Caco-2 (cell line): ENCODE data around the gene TTC4. TPM values are rescaled to one million over a fixed set of nuclear protein-coding genes. Genes with fewer than 3 reads are reported as not detected.

Experiments used
- BruUV-seq: library from RNA; stranded (reverse); fragments of 400-500 nt; replicated peaks from 2 replicates; lab custom pipeline; 2021; lab: Mats Ljungman, UMichigan
- CTCF ChIA-PET: fragments of 300-600 bp; sonication (Branson Sonifier 250); formaldehyde crosslinking; loops from one replicate; lab custom pipeline; 2022; ENCODE audit warnings: antibody characterized with exemption; lab: Charles Lee
- POLR2A ChIA-PET: fragments of 300-600 bp; sonication (Branson Sonifier 250); formaldehyde crosslinking; loops from one replicate; lab custom pipeline; 2022; ENCODE audit warnings: antibody characterized with exemption; lab: Charles Lee
- DNase-seq, 2 experiments: peaks; one replicate each; pipeline versions ENCODE4 v3.0.0 to v3.0.0-alpha.2; 2020 to 2022
- H3K27me3 ChIP-seq: replicated peaks from 2 replicates; pipeline ENCODE4 v1.6.0; 2011; ENCODE audit warnings: low read length; ENCODE audit not compliant: control insufficient read depth, insufficient read depth
- H3K36me3 ChIP-seq: 2 replicates; pipeline ENCODE4 v1.5.1; 2011; ENCODE audit warnings: low read length; ENCODE audit not compliant: control insufficient read depth, insufficient read depth
- H3K4me1 ChIP-seq: fragments of 250-450 bp; sonication (Bioruptor Pico); 2 replicates; pipeline ENCODE4 v1.5.1; 2020; ENCODE audit warnings: mild to moderate bottlenecking
- H3K4me3 ChIP-seq: 2 replicates; pipeline ENCODE4 v1.5.1; 2011; ENCODE audit warnings: low read depth, mild to moderate bottlenecking, control low read depth, low read length
- H3K9me3 ChIP-seq: fragments of 250-450 bp; sonication (Bioruptor Pico); 2 replicates; pipeline ENCODE4 v1.5.1; 2020; ENCODE audit warnings: mild to moderate bottlenecking, moderate library complexity
- H3K27ac Mint-ChIP-seq: one replicate; pipeline ENCODE4 v1.8.0; 2022; ENCODE audit warnings: mixed read lengths; ENCODE audit not compliant: unreplicated experiment
- H3K27me3 Mint-ChIP-seq: one replicate; pipeline ENCODE4 v1.8.0; 2022; ENCODE audit warnings: mixed read lengths; ENCODE audit not compliant: insufficient read depth, unreplicated experiment
- H3K36me3 Mint-ChIP-seq: one replicate; pipeline ENCODE4 v1.8.0; 2022; ENCODE audit warnings: mild to moderate bottlenecking, mixed read lengths; ENCODE audit not compliant: insufficient read depth, unreplicated experiment
- H3K4me1 Mint-ChIP-seq: one replicate; pipeline ENCODE4 v1.8.0; 2022; ENCODE audit warnings: low read depth, mixed read lengths; ENCODE audit not compliant: unreplicated experiment
- H3K4me3 Mint-ChIP-seq: one replicate; pipeline ENCODE4 v1.8.0; 2022; ENCODE audit warnings: mild to moderate bottlenecking, moderate library complexity, mixed read lengths; ENCODE audit not compliant: unreplicated experiment
- H3K9me3 Mint-ChIP-seq: one replicate; pipeline ENCODE4 v1.8.0; 2022; ENCODE audit warnings: mixed read lengths; ENCODE audit not compliant: unreplicated experiment
- intact Hi-C: fragments of 100-400 bp; cut with micrococcal nuclease; formaldehyde crosslinking; loops from one replicate; pipeline ENCODE4 v1.10.0; 2022; ENCODE audit not compliant: unreplicated experiment
- total RNA-seq: library from RNA; stranded (reverse); gene quantifications from 2 replicates; pipeline ENCODE4 v1.2.3, GENCODE V29; 2022
- TF ChIP-seq, protein P1 (sequence below), 2 experiments: fragments of 200-600 bp in 1 of 2; IDR thresholded peaks; 1 replicate in 1 of 2; 2 replicates in 1 of 2; pipeline versions ENCODE4 v1.5.1 to v1.8.0; 2011 to 2022; ENCODE audit warnings: antibody characterized with exemption in 1 of 2, control low read depth in 1 of 2, inconsistent platforms in 1 of 2, low read depth in 1 of 2, low read length in 1 of 2, mild to moderate bottlenecking in 1 of 2, moderate library complexity in 1 of 2; ENCODE audit not compliant: insufficient read depth in 1 of 2, severe bottlenecking in 1 of 2, unreplicated experiment in 1 of 2

TTC4 gene
- total RNA-seq, 1 experiment from 2014 or later = 14.0 TPM

DNA sequence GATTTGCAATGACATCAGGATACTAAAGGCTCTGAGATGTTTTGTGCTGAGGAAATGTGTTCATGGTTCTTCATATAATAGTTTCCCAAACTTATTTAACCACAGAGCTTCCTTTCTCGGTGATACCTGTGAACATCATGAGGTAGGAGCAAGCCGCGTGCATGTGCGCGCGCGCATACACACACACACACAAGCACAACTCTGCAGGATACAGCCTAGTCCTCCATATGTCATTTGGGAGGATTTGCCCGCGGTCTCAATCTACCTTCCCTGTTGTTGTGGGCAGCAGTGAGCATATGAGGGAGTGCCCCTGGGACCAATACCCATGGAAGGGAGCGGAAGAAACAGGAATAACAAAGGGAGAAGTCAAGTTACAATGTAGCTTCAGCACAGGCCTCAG is 12.2 kb upstream of the TTC4 start:
- ChIA-PET CTCF (no interaction called here), POLR2A (no interaction called here)
- Mint-ChIP-seq H3K27ac (no peak overlapping the region), H3K9me3 (no peaks in the 10 kb centered on the region), H3K4me1 (no peaks in the 10 kb centered on the region), H3K27me3 (peaks cover 8% of the 10 kb centered on the region), H3K36me3 (no peaks in the 10 kb centered on the region), H3K4me3 (no peak overlapping the region)
- Histone ChIP-seq H3K27me3 (no peaks in the 10 kb centered on the region), H3K4me1 (no peaks in the 10 kb centered on the region), H3K36me3 (no peaks in the 10 kb centered on the region), H3K4me3 (no peak overlapping the region), H3K9me3 (no peaks in the 10 kb centered on the region)
- intact Hi-C loops = no loop called here
- DNase-seq = no peak
- TF ChIP-seq, protein P1, sequence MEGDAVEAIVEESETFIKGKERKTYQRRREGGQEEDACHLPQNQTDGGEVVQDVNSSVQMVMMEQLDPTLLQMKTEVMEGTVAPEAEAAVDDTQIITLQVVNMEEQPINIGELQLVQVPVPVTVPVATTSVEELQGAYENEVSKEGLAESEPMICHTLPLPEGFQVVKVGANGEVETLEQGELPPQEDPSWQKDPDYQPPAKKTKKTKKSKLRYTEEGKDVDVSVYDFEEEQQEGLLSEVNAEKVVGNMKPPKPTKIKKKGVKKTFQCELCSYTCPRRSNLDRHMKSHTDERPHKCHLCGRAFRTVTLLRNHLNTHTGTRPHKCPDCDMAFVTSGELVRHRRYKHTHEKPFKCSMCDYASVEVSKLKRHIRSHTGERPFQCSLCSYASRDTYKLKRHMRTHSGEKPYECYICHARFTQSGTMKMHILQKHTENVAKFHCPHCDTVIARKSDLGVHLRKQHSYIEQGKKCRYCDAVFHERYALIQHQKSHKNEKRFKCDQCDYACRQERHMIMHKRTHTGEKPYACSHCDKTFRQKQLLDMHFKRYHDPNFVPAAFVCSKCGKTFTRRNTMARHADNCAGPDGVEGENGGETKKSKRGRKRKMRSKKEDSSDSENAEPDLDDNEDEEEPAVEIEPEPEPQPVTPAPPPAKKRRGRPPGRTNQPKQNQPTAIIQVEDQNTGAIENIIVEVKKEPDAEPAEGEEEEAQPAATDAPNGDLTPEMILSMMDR (IDR thresholded peaks at IDR 0.05; ENCODE audit: insufficient read depth in 1 of 2, low read depth in 1 of 2, low read length in 1 of 2, severe bottlenecking in 1 of 2, unreplicated experiment in 1 of 2) = no peak
- BruUV-seq = no TSS peak

DNA sequence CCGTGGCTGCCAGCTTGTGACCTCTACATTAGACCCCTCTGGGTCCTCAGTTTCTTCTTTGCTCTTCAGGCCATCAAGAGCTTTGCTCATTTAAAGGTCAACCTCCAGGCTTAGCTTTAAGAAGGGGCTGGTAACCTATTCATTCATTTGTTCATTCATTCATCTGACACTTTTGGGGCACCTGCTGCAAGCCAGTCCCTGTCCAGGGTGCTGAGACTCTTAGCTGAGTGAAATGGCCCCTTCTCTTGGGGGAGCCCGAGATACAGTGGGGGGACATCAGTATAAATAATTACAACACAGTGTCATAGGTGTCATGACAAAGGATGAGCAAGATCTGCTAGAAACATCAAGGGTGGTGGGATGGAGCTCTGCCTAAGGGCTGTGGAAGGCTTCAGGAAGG is 10.5 kb upstream of the TTC4 start:
- Mint-ChIP-seq H3K4me1 (no peaks in the 10 kb centered on the region), H3K27ac (no peak overlapping the region), H3K4me3 (no peak overlapping the region), H3K27me3 (peaks cover 8% of the 10 kb centered on the region), H3K9me3 (no peaks in the 10 kb centered on the region), H3K36me3 (no peaks in the 10 kb centered on the region)
- H3K4me1 ChIP-seq = no peaks in the 10 kb centered on the region
- H3K27me3 ChIP-seq = no peaks in the 10 kb centered on the region
- no peak for DNase-seq
- POLR2A ChIA-PET = no interaction called here
- intact Hi-C loops = no loop called here
- no TSS peak for BruUV-seq
- TF ChIP-seq, protein P1 (IDR thresholded peaks at IDR 0.05; ENCODE audit: insufficient read depth in 1 of 2, low read depth in 1 of 2, low read length in 1 of 2, severe bottlenecking in 1 of 2, unreplicated experiment in 1 of 2) = no peak
- CTCF ChIA-PET = interaction anchor here (0.7 kb wide), 1 partner anchor 330 kb away, joined by 4 read pairs; no protein-coding TSS in a partner anchor
- H3K36me3 ChIP-seq = no peaks in the 10 kb centered on the region
- no peaks in the 10 kb centered on the region for H3K9me3 ChIP-seq
- H3K4me3 ChIP-seq = no peak overlapping the region

DNA sequence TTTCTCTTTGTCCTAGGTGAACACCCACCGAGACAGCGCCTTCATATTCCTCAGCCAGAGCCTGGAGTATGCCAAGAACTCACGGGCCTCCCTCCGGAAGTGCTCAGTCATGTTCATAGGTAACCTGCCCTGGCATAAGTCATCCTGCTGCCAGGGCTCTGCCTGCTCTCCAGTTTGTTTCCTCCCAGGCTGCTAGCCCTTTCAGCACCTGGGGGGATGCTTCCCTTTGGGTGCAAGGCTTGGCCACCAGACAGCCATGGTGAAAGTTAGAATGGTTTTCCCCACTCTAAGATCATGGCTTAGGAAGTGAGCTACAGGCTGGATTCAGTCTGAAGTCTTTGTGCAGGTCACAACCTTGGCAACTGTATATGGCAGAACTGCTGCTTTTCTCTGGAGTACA is 9.2 kb upstream of the TTC4 start:
- no peak overlapping the region for H3K27ac Mint-ChIP-seq
- H3K36me3 Mint-ChIP-seq = no peaks in the 10 kb centered on the region
- no peaks in the 10 kb centered on the region for H3K9me3 ChIP-seq
- no peak overlapping the region for H3K4me3 ChIP-seq
- no peaks in the 10 kb centered on the region for H3K27me3 ChIP-seq
- peaks cover 8% of the 10 kb centered on the region for H3K27me3 Mint-ChIP-seq
- ChIA-PET CTCF (no interaction called here), POLR2A (no interaction called here)
- H3K4me3 Mint-ChIP-seq = no peak overlapping the region
- intact Hi-C loops = no loop called here
- no peaks in the 10 kb centered on the region for H3K4me1 ChIP-seq
- no TSS peak for BruUV-seq
- TF ChIP-seq, protein P1 (IDR thresholded peaks at IDR 0.05; ENCODE audit: insufficient read depth in 1 of 2, low read depth in 1 of 2, low read length in 1 of 2, severe bottlenecking in 1 of 2, unreplicated experiment in 1 of 2) = no peak
- DNase-seq = no peak
- H3K9me3 Mint-ChIP-seq = no peaks in the 10 kb centered on the region
- no peaks in the 10 kb centered on the region for H3K36me3 ChIP-seq
- no peaks in the 10 kb centered on the region for H3K4me1 Mint-ChIP-seq
